Measurements from ENCODE around the gene NALCN. TPM values are rescaled to one million over a fixed set of nuclear protein-coding genes. Genes with fewer than 3 reads are reported as not detected.

Gene NALCN
- total RNA-seq, 6 experiments from 2014 or later = 0.09 to 0.81 (median 0.25) TPM

GRCh38 chr13:101049166-101049850 is 367.0 kb downstream of the NALCN start:
- Histone ChIP-seq H3K36me3 (no peaks in the 10 kb centered on the region), H3K27me3 (no peaks in the 10 kb centered on the region), H3K9me3 (no peaks in the 10 kb centered on the region), H3K27ac (no peak overlapping the region), H3K4me3 (no peak overlapping the region), H3K4me1 (no peaks in the 10 kb centered on the region)
- no peak for ATAC-seq
- intact Hi-C loops (cut with DNase I) = no loop called here
- 52% methylated on average over 6 of the region's 6 CpGs for WGBS (ENCODE audit: insufficient coverage, low coverage, low lambda C conversion rate, missing lambda C conversion rate)
- TF ChIP-seq POLR2A (IDR thresholded peaks at IDR 0.05) = no peak
- TF ChIP-seq CTCF (IDR thresholded peaks at IDR 0.05) = no peak
- no peak for DNase-seq

DNA sequence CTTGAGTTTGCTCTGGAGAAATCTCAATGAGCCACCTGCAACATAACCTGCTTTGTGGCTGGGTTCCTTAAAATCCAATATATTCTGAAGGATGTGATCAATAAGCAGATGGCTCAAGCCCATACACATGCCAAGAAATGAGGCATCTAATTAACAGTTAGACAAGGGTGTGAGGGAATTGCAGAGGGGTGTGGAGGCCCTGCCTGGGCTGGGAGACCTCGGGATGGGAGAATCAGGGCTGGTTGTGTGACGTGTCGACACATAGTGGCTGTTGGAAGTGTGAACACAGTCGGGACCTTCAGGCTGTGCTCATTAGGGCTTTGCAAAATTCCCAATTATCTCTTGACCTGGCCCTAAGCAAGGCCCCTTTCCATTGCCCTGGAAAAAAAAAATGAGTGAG is 379.8 kb downstream of the NALCN start:
- WGBS (ENCODE audit: insufficient coverage, low coverage, low lambda C conversion rate, missing lambda C conversion rate) = 70% methylated on average over 4 of the region's 4 CpGs
- TF ChIP-seq POLR2A (IDR thresholded peaks at IDR 0.05) = no peak
- no peak for TF ChIP-seq CTCF (IDR thresholded peaks at IDR 0.05)
- H3K4me1 ChIP-seq = no peaks in the 10 kb centered on the region

DNA sequence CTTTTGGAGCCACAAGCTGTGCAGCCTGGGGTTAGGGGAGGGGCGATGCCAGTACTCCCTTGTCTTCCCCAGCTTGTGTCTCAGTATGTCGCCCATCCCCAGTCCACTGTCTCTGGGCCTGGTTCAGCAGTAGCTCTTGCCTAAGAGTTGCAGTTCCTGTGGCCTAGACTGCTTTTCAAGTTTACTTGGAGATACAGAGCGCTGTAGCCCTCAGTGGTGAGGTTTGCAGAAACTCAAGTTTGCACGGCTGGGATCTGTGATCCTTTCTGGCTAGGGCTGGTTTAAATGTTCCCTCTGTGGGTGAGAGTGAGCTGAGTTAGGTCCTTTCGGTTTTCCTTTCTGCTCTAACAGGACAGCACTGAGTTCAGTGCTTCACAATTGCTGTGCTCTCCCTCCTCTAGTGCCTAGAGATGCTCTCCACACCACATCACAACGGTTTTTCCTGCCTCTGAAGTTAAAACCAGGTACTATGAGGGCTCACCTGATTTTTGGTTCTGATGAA is 381.1 kb downstream of the NALCN start:
- ATAC-seq (no peak), DNase-seq (no peak)
- no peak for TF ChIP-seq POLR2A (IDR thresholded peaks at IDR 0.05)
- TF ChIP-seq CTCF (IDR thresholded peaks at IDR 0.05) = no peak
- no peaks in the 10 kb centered on the region for H3K27me3 ChIP-seq
- H3K36me3 ChIP-seq = no peaks in the 10 kb centered on the region
- intact Hi-C loops (cut with DNase I) = no loop called here
- no peaks in the 10 kb centered on the region for H3K9me3 ChIP-seq
- 66% methylated on average over 3 of the region's 6 CpGs for WGBS (ENCODE audit: insufficient coverage, low coverage, low lambda C conversion rate, missing lambda C conversion rate)
- no peak overlapping the region for H3K4me3 ChIP-seq
- no peaks in the 10 kb centered on the region for H3K4me1 ChIP-seq
- H3K27ac ChIP-seq = no peak overlapping the region

More for the DNA sequence above, 379.8 kb downstream of the NALCN start:
- no peak for DNase-seq
- no peak for ATAC-seq
- Histone ChIP-seq H3K36me3 (no peaks in the 10 kb centered on the region), H3K27me3 (no peaks in the 10 kb centered on the region), H3K4me3 (no peak overlapping the region), H3K9me3 (no peaks in the 10 kb centered on the region), H3K27ac (no peak overlapping the region)
- intact Hi-C loops (cut with DNase I) = no loop called here

DNA sequence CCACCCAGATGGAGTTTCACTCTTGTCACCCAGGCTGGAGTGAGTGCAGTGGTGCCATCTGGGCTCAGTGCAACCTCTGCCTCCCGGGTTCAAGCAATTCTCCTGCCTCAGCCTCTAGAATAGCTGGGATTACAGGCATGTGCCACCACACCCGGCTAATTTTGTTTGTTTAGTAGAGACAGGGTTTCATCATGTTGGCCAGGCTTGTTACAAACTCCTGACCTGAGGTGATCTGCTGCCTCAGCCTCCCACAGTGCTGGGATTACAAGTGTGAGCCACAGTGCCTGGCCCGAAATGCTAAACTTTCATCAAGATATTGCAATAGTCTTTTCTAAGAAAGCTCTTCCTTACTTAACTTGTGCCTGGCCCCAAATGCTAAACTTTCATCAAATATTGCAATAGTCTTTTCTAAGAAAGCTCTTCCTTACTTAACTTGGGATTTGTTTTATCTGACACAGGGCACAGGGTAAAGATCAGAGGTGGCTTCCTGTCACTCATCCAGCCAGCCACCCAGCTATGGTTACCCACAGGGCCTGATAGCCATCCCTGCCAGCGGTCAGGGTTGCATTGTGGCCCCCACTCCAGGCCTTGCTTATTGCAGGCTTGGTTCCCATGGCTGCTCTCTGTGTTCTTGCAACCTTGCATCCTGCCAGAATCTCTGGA is 389.4 kb downstream of the NALCN start:
- no peak for TF ChIP-seq POLR2A (IDR thresholded peaks at IDR 0.05)
- peak; percentile 21 to 72 (median 69) for DNase-seq
- H3K27ac ChIP-seq = peak overlapping the region; percentile 25 to 79 (median 58)
- ATAC-seq = peak; percentile 83 to 89 (median 88)
- intact Hi-C loops (cut with DNase I) = no loop called here
- no peaks in the 10 kb centered on the region for H3K27me3 ChIP-seq
- H3K4me3 ChIP-seq = no peak overlapping the region
- H3K36me3 ChIP-seq = no peaks in the 10 kb centered on the region
- no peaks in the 10 kb centered on the region for H3K9me3 ChIP-seq
- H3K4me1 ChIP-seq = peaks cover 0 to 24% (median 2%) of the 10 kb centered on the region in 4 donors
- WGBS (ENCODE audit: insufficient coverage, low coverage, low lambda C conversion rate, missing lambda C conversion rate) = 20% methylated on average over 4 of the region's 4 CpGs

DNA sequence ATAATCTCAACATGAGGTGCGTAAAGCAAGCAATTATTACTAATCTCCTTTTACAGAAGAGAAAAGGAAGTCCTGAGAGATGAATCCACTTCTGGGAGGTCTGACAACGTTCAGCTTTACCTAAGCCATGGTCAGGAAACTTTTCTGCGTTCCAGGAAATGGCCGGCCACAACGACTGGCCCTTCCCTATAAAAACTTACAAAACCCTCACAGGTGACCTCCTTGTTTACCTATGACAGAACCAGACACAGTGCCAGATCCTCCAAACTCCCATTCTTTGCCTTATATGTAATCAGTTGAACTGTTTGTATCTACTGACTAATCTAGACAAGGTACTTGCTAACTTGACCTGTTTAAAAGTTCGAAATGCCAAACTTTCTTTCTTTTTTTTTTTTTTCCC is 390.0 kb downstream of the NALCN start:
- Histone ChIP-seq H3K36me3 (no peaks in the 10 kb centered on the region), H3K9me3 (no peaks in the 10 kb centered on the region), H3K27me3 (no peaks in the 10 kb centered on the region), H3K27ac (peak overlapping the region; percentile 25 to 79 (median 58)), H3K4me1 (peaks cover 0 to 24% (median 2%) of the 10 kb centered on the region in 4 donors), H3K4me3 (no peak overlapping the region)
- 17% methylated on average over 6 of the region's 6 CpGs for WGBS (ENCODE audit: insufficient coverage, low coverage, low lambda C conversion rate, missing lambda C conversion rate)
- ATAC-seq (peak; percentile 69 to 89 (median 78)), DNase-seq (peak in 1 of 3 donors; percentile 53)
- TF ChIP-seq CTCF (IDR thresholded peaks at IDR 0.05) = no peak
- TF ChIP-seq POLR2A (IDR thresholded peaks at IDR 0.05) = no peak
- intact Hi-C loops (cut with DNase I) = no loop called here

Data from right lobe of liver (tissue), 6 donors.